ENCODE measurements around the gene CFAP47.

DNA sequence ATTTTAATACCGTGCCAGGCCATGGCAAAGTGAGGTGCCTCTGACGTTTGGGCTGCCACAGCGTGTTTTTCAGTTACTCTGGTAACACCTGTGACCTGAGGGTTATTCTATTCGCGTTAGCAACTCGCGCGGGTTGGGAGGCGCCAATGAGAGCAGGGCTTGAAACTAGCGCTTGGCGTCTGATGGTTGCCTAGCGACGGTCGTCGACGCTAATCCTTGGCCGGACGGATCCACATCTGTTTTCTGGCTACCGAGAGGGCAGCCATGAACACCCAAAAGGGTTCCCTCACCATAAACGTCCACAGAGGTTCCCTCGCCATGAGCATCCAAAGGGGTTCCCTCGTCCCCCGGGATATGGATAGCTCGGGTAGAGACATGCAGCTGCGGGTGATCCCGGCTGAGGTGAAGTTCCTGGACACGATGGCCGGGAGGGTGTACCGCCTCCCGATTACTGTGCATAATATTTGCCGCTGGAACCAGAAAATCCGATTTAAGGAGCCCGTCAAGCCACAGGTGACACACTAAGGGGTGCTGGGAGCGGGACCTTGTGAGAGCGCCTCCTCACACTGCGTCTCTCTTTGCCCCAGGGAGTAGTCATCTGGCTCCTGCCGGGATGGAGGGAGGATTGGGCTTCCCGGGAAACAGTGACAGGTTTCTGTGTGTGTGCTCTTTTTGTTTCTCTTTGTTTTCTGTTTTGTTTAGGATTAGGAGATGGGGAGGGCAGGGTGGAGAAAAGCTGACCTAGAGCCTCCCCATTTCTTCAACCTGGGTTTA, at the start of gene CFAP47:
- no peak for TF ChIP-seq EP300 (IDR thresholded peaks at IDR 0.05; ENCODE audit: borderline replicate concordance in 1 of 2, low read depth in 2 of 2, low read length in 2 of 2)
- no peak for TF ChIP-seq GABPA (IDR thresholded peaks at IDR 0.05; ENCODE audit: borderline replicate concordance, insufficient read depth, low read length)
- peak; percentile 77 for TF ChIP-seq CHD2 (IDR thresholded peaks at IDR 0.05; ENCODE audit: low read length)
- TF ChIP-seq ASH2L (IDR thresholded peaks at IDR 0.05; ENCODE audit: low read length): no peak
- TF ChIP-seq, protein P1, sequence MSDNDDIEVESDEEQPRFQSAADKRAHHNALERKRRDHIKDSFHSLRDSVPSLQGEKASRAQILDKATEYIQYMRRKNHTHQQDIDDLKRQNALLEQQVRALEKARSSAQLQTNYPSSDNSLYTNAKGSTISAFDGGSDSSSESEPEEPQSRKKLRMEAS (IDR thresholded peaks at IDR 0.05): no peak
- TF ChIP-seq, protein P2, sequence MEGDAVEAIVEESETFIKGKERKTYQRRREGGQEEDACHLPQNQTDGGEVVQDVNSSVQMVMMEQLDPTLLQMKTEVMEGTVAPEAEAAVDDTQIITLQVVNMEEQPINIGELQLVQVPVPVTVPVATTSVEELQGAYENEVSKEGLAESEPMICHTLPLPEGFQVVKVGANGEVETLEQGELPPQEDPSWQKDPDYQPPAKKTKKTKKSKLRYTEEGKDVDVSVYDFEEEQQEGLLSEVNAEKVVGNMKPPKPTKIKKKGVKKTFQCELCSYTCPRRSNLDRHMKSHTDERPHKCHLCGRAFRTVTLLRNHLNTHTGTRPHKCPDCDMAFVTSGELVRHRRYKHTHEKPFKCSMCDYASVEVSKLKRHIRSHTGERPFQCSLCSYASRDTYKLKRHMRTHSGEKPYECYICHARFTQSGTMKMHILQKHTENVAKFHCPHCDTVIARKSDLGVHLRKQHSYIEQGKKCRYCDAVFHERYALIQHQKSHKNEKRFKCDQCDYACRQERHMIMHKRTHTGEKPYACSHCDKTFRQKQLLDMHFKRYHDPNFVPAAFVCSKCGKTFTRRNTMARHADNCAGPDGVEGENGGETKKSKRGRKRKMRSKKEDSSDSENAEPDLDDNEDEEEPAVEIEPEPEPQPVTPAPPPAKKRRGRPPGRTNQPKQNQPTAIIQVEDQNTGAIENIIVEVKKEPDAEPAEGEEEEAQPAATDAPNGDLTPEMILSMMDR (IDR thresholded peaks at IDR 0.05; ENCODE audit: control extremely low read depth in 1 of 3, insufficient read depth in 1 of 3, low read depth in 1 of 3, low read length in 3 of 3): no peak
- TF ChIP-seq JUN (IDR thresholded peaks at IDR 0.05; ENCODE audit: low read depth, low read length): no peak
- TF ChIP-seq, protein P3, sequence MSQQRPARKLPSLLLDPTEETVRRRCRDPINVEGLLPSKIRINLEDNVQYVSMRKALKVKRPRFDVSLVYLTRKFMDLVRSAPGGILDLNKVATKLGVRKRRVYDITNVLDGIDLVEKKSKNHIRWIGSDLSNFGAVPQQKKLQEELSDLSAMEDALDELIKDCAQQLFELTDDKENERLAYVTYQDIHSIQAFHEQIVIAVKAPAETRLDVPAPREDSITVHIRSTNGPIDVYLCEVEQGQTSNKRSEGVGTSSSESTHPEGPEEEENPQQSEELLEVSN (IDR thresholded peaks at IDR 0.05): no peak
- TF ChIP-seq TEAD4 (IDR thresholded peaks at IDR 0.05; ENCODE audit: low read depth, low read length): no peak
- TF ChIP-seq RAD21 (IDR thresholded peaks at IDR 0.05 in 1 of 2, conservative IDR thresholded peaks at IDR 0.05 in 1 of 2; ENCODE audit: low read depth in 2 of 2, low read length in 2 of 2): no peak
- no peak for TF ChIP-seq BACH1 (IDR thresholded peaks at IDR 0.05; ENCODE audit: low read length)
- no peak for TF ChIP-seq NRF1 (IDR thresholded peaks at IDR 0.05; ENCODE audit: low read depth, low read length)
- TF ChIP-seq CEBPB (IDR thresholded peaks at IDR 0.05; ENCODE audit: low read depth, low read length): no peak

Data from H1 (cell line).